HG02885 (cell line): ENCODE data around the gene IFT81.
"Not testable (repeated sequence)": the region's sequence is repeated elsewhere in the genome, so short reads cannot be mapped to it uniquely, and the experiment has no call there.

Experiments used
- ATAC-seq: cut with Tn5 transposase; IDR thresholded peaks from one replicate; pipeline ENCODE4 v1.9.1; 2021; ENCODE audit warnings: mild to moderate bottlenecking; ENCODE audit not compliant: unreplicated experiment, poor library complexity

The IFT81 gene

DNA sequence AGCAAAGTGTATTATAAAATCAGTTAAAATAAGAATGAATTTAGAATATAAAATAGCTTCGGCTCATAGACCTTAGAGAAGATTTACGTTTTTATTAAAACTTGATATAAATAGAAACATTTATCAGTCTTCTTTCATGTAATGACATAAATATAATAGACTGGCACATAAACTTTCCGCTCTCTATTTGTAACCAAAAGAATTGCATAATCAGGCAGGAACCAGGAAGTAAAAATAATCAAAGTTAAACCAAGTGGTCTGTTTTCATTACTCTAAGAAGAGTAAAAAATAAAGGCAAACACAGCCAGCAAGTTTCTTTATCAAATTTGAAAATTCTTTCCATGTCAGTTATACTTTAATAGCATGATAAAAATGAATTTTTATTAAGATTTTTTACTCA, 110.6 kb downstream of the IFT81 start:
- no peak for ATAC-seq

DNA sequence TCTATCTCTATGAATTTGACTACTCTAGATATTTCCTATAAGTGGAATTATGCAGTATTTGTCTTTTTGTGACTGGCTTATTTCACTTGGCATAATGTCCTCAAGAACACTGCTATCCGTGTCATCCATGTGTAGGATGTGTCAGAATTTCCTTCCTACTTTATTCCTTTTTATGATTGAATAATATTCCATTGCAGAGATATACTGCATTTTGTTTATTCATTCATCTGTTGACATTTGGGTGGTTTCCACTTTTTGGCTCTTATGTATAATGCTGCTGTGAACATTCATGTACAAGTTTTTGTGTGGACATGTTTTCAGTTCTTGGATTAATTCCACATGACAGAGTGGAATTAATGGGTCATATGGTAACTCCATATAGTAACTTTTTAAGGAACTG, 111.2 kb downstream of the IFT81 start:
- ATAC-seq, result no peak

DNA sequence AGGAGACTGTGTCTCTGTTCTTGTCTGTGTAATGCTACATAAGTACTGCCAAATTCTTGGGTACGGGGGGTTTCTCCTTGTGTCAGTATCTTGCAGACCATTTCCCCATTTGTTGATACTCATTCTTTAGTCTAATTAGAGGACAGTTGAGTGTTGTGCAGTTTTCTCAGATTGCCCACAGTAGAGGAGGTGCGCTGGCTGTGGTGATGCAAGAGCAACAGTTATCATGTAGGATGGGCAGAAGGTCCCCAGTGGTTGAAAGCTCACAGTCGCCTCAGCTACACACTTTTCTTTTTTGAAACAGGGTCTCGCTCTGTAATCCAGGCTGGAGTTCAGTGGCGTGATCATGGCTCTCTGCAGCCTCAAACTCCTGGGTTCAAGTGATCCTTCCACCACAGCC, 119.1 kb downstream of the IFT81 start:
- no peak for ATAC-seq

DNA sequence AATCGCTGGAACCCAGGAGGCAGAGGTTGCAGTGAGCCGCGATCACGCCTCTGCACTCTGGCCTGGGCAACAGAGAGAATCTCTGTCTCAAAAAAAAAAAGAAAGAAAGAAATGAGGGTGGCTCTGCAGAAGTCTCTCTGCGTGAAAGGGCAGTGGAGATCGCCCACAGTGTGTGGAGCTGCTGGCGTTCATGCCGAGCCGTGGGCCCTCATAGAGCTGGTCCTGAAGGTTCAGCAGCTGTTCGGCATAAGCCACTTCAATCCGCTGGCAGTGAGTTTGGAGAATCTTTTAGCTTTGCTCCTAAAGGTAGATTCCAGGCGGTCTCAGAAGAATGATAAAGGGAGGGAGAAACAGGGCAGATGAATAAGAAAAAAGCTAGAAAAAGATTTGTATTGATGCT, 120.2 kb downstream of the IFT81 start:
- ATAC-seq, result no peak

DNA sequence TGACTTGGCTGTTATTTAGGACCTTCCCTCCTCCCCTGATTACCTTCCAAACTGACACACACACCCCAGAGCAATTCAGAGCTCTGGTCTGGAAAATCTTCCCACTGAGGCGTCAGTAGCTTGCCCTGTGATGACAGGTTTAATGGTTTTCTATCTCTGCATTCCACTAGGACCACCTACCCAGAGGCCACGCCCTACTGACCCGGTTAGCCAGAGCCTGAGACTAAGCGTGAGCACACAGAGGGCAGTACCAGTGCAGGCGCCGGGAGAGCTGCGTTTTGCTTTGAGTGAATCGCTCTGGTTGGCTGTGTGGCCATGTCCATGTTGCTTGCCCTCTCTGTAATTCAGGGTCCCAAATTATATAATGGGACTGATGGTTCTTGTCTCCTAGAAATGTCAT, 120.7 kb downstream of the IFT81 start:
- ATAC-seq, result no peak

DNA sequence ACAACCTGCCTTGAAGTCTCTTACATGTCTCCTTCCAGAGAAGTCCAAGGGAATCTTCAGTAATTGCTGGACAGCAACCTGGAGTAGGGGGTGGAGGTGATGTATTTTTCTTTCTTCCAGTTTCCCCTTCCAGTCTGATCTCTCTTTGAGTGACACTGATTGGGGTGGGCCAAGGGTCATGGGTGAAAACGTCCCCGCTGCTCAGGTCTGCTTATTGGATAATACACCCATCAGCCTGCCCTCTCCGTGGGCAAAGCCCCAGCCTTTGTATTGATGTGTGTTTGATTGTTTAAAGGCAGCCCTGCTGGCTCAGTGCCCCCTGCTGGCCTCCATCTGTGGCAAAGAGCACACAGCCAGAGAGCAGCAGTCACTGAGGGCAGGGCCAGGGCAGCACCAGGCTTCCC, 121.2 kb downstream of the IFT81 start:
- no peak for ATAC-seq

DNA sequence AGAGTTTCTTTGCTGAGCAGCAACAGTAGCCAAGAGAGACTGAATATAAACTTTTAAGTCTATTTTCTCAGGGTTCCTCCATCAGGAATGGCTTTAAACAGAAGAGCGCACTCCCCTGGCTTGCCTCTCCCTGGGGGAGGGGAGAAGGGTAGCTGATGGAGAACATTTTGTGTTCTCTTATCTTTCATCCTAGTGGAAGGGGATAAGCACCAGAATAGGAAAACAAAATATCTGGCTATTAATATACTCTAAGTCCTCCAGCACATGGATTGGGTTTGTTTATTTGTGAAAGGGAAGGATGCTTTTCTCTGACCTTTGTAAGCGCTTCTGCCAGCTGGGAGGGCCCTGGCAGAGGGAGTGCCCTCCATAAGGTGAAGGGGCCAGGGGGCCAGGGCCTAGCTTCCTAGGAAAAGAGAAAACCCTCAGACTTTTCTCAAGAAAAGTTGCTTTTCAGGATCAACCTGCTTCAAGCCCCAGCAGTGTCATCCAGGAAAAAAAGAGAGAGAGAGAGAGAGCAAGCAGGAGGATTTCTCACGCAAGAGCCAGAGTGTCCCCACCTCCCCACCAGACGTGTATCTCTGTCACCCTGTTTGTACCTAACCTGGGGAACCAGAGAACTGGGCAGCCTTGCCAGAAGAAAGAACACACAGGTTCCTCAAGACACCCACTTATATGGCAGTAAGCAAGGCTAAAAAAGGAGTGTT, 122.6 kb downstream of the IFT81 start:
- ATAC-seq, result no peak

DNA sequence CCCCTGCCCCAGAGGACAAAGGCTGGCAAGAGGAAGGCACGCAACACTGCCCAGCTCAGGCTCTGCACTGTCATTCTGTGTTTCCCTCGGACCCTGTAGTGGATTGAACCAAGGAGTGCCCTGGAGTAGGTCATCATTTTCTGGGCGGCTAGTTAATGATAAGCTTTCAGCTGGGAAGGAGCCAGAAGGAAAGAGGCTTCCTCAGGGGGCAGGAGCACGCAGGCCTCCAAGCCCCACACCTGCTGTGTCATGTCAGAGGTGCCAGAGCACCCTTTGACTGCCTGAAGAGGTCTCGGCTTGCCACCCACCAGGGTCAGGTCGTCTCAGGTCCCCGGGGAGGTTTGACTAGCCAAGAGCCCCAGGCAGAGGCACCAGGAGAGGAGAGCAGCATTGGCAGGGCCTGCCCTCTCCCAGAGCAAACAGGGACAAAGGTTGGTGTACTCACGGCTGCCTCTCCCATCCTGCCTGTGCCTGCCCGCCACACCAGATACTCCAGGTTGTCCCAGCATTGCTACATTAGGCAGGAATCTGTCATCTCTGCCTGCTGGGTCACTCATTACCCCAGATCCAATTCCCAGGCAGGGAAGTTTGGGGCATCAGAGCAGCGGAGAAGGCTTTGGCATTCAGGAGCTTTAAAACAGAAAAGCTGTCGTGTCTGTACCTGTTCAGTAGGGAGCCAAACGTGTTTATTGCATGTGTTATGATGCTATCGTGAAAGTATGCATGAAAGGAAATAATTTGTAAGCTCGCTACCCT, 123.4 kb downstream of the IFT81 start:
- no peak for ATAC-seq

DNA sequence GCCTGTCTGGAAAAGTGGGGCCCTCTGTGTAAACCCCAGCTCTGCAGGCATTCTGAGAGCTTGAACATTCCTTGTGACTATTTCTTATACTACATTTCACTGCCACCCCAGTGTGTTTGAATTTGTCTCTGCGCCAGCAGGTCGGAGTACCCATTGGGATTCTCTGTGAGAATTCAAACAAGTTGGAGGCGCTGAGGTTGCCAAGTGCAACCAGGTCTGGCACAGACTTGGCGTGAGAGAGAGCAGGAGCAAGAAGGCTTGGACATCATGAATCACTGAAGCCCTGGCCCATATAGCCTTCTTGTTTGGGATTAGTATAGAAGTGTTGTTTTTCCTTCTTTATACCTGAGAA, 123.9 kb downstream of the IFT81 start:
- ATAC-seq, result no peak

DNA sequence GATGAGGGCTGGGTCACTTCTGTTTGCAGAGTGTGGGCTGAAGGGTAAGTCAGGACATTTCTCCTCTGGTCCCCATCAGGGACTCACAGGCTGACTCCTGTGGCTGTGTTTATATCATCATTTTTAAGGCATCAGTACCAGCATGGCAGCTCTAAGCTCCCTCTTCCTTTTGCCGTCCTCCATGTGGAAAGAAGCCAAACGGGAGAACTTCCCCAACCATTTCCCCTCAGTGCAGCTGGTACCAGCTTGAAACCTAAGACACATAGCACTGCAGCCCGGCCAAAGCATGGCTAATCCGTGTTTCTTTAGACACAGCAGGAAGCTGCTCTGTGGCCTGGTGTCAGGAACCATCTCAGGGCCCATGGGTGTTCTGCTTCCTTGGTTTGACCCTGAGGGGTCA, 124.9 kb downstream of the IFT81 start:
- ATAC-seq, result no peak

DNA sequence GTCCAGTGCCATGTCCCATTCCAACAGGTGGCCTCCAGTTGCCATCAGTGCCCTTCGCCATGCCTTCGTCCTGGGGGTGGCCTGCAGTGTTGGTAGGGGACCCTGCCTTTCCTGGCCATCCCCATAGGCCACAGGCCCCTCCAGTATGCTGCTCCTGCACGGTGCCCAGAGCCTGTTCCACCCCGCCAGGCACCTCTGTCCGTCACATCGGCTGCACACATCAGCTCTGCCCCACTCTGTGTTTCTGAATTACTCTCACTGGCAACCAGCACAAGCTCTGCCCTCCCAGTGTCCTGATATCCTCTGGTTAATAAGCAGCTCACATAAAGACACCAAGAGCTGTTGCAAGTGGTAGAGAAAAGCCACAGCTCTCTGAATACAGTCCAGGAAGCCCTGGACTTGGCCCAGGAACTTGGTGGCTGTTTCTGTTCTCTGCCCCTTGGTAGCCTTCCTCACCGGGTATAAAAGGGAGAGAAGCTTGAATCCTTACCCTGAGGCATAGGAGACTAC, 125.6 kb downstream of the IFT81 start:
- no peak for ATAC-seq

DNA sequence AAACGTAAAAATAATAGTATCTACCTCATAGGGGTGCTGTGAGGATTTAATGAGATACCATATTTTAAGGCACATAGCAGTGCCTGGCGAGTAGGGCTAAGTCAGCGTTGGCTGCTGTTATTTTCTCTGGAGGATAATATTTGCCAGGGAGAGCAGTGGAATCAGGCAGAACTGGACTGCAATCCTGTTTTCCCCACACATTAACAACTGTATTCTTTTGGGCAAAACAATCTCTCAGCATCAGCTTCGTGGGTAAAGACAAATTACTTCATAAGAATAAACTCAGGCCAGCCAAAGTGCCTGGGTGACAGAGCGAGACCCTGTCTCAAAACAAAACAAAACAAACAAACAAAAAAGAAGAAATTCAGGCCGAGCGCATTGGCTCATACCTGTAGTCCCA, 127.2 kb downstream of the IFT81 start:
- ATAC-seq, result no peak

DNA sequence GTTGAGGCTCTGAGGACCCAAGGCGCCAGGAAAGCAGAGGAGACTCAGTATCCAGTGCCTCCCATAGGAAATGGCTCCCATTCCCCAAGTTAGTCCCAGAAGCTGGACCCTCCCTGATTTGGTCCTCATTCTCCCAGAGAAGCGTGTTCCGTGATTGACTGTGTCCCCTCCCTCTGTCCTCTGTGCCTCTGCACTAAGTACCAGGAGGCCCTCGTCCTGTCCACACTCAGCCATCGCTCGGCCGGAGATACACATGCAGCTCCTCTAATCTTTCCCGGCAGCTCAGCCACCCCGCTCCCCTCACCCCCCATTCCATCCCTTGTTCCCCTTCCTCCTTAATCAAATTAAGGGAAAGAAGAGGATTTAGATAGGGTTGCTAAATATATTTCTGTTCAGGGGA, 128.6 kb downstream of the IFT81 start:
- ATAC-seq, result no peak

DNA sequence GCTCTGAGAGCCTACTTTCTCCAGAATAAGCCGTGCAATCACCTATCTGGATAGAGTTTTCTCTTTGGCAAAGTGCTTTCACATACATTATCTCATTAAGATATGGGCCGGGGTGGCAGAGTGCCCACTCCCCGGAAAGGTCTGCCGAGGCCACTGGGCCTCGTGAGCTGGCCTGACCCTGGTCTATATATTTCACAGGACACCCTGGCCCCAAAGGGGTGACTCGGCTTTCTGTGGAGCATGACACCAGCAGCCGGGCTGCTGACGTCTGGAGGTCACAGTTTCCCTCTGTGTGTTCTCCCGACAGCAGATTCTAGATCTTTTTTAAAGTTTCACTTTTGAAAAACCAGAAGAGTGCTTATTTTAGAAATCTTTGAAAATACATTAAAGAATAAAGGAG, 129.0 kb downstream of the IFT81 start:
- no peak for ATAC-seq

DNA sequence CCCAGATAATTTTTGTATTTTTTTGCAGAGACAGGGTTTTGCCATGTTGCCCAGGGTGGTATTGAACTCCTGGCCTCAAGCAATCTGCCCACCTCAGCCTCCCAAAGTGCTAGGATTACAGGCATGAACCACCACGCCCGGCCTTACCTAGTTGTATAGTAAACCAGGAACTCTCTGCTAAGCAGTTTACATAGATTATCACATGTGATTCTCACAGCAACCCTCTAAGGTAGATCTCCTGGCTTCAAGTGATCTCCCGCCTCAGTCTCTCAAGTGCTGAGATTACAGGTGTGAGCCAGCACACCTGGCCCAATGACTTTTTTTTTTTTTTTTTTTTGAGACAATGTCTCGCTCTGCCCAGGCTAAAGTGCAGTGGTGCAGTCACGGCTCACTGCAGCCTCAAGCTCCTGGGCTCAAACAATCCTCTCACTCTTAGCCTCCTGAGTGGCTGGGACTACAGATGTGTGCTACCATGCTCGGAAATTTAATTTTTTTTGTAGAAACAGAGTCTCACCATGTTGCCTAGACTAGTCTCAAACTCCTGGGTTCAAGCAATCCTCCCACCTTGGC, 130.9 kb downstream of the IFT81 start:
- ATAC-seq, result no peak

DNA sequence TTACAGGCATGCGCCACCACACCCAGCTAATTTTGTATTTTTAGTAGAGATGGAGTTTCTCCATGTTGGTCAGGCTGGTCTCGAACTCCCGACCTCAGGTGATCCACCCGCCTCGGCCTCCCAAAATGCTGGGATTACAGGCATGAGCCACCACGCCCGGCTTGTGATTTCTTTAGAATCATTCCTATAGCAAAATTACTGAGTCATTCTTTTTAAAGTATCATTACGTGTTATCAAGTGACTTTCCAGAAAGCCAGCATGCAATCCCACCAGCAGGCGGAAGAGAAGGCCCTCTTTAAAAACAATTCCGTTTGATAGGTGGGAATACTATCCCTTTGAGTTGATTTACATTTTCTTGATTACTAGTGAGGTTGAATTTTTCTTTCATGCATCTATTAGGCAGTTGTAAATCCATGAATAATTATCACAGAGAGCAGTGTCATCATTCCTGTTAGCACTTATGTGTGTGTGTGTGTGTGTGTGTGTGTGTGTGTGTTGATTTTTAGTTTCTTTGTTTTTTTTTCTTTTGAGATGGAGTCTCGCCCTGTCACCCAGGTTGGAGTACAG, 131.8 kb downstream of the IFT81 start:
- not testable (repeated sequence) for ATAC-seq

DNA sequence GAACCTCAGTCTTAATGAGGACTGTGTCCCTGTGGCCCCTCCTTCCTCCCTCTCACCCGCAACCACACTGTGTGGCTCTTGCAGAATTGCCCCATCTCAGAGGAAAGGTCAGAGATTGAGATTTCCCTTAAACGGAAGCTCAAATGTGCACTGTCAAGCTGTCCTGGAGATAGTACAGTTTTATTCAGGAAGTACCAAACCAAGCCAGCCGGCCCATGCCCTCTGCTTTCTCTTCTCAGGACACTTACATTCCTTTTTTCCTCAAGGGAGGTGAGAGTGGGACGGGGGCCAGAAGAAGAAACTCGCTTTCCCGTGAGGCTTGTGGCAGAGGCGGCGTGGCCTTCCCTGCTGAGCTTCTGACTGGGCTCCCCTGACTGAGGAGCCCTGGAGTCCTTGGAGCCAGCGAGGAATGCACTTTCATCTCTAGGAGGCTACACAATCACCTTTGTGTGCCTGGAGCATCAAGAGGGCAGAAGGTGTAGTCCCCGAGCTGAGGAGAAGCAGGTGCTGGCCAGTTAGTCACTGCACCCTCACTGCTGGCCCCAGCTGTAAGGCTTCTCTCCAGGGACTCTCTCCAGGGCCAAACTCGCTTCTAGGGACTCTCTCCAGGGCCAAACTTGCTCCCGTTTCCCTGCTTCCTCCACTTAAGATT, 132.7 kb downstream of the IFT81 start:
- ATAC-seq, result no peak

DNA sequence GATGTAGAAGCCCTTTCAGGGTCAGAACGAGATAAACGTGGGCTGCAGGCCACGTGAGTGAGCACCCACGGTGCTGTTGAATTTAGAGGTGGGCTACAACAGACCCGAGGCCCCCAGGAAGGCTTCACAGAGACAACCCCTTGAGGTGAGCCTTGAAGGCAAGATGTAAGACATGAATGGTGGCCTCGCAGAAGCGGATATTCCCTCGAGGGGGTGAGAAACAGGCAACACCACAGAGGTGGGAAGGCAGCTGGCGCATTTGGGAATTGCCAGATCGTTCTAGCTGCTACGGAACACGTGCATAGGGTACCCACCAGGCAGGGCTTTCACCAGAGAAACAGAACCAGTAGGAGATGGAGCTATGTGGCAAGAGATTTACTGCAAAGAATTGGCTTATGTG, 134.3 kb downstream of the IFT81 start:
- ATAC-seq, result no peak

DNA sequence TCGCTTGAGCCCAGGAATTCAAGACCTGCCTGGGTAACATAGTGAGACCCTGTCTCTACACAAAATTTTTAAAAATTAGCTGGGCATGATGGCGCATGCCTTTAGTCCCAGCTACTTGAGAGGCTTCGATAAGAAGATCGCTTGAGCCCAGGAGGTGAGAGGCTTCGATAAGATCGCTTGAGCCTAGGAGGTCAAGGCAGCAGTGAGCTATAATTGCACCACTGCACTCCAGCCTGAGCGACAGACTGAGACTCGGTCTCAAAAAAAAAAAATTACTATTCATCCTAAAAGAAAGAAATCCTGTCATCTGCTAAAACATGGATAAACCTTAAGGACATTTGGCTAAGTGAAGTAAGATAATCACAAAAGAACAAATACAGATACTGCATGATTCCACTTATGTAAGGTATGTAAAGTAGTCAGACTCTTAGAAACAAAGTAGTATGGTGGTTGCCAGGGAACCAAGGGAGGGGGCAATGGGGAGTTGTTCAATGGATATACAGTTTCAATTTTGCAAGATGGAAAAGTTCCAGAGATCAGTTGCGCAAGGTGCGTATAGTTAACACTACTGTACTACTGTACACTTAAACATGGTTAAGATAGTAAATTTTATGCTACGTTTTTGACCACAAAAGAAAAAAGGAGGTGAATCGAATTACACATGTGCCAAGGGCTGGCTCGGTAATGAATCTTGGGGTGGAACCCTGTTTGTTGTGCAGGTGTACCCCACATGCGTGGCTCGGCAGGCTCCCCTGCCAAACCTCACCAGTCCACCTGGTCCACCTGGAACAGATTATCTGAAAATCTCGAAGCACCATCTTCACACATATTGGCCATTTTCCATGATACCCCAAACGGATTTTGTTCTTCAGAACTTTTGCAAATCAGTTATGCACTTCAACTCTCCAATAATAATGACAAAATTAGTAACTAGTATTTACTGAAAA, 138.6 kb downstream of the IFT81 start:
- ATAC-seq, result no peak
